Testis (tissue), 3 donors: ENCODE measurements around the gene EFR3B. TPM values are rescaled to one million over a fixed set of nuclear protein-coding genes. Genes with fewer than 3 reads are reported as not detected.

Experiments used
- DNase-seq: peaks from one replicate; pipeline ENCODE4 v3.0.0-alpha.2; 2019
- H3K27ac ChIP-seq, 2 donors: fragments of 200-600 bp; sonication (generic); one replicate each; pipeline ENCODE4 v1.5.1; 2019
- H3K27me3 ChIP-seq: fragments of 200-600 bp; sonication (generic); one replicate; pipeline ENCODE4 v1.5.1; 2019
- H3K36me3 ChIP-seq: fragments of 200-600 bp; sonication (generic); one replicate; pipeline ENCODE4 v1.5.1; 2017; ENCODE audit warnings: low read depth; ENCODE audit errors: missing control alignments
- H3K4me1 ChIP-seq: fragments of 200-600 bp; sonication (generic); one replicate; pipeline ENCODE4 v1.5.1; 2019
- H3K4me3 ChIP-seq, 2 donors: fragments of 200-600 bp; sonication (generic); one replicate each; pipeline ENCODE4 v1.5.1; 2017 to 2019
- H3K9me3 ChIP-seq: fragments of 200-600 bp; sonication (generic); one replicate; pipeline ENCODE4 v1.5.1; 2017
- POLR2A ChIP-seq: fragments of 450-650 bp; IDR thresholded peaks from one replicate; pipeline ENCODE4 v1.6.1; 2017; ENCODE audit warnings: antibody characterized with exemption, mild to moderate bottlenecking, moderate library complexity
- WGBS, 2 donors: methylation state at CpG; one replicate each; pipeline ENCODE4 v1.1.5; 2018; 5-methylcytosine and 5-hydroxymethylcytosine counted together
- intact Hi-C: fragments of 100-400 bp; cut with DNase I; formaldehyde crosslinking; loops from one replicate; pipeline ENCODE4 v1.15.1; 2023; ENCODE audit warnings: low total_unique reads
- polyA plus RNA-seq: library from polyadenylated mRNA; stranded (reverse); fragments of 350-450 nt; fragmentation: Illumina TruSeq; extraction: RNeasy Lipid Tissue Mini Kit (QIAGEN cat#74804); gene quantifications from one replicate; pipeline ENCODE4 v1.2.3, GENCODE V29; 2014; ENCODE audit warnings: low read depth, low replicate concordance; ENCODE audit not compliant: insufficient read depth
- total RNA-seq, 2 donors: library from RNA; depleted of rRNA; stranded (reverse); fragments of >200 nt; gene quantifications; one replicate each; pipeline ENCODE4 v1.2.3, GENCODE V29; 2016
- TF ChIP-seq, protein P1 (sequence below), 3 experiments: fragments of 450-650 bp in 2 of 3; fragments of 200-600 bp in 1 of 3; sonication (generic) in 1 of 3; IDR thresholded peaks; one replicate each; pipeline ENCODE4 v1.5.1; 2016 to 2019; ENCODE audit warnings: antibody characterized with exemption in 3 of 3, mild to moderate bottlenecking in 2 of 3, moderate library complexity in 1 of 3

The EFR3B gene
- total and polyA plus RNA-seq, 3 donors from 2014 or later: 3.0 to 3.7 (median 3.6) TPM

DNA sequence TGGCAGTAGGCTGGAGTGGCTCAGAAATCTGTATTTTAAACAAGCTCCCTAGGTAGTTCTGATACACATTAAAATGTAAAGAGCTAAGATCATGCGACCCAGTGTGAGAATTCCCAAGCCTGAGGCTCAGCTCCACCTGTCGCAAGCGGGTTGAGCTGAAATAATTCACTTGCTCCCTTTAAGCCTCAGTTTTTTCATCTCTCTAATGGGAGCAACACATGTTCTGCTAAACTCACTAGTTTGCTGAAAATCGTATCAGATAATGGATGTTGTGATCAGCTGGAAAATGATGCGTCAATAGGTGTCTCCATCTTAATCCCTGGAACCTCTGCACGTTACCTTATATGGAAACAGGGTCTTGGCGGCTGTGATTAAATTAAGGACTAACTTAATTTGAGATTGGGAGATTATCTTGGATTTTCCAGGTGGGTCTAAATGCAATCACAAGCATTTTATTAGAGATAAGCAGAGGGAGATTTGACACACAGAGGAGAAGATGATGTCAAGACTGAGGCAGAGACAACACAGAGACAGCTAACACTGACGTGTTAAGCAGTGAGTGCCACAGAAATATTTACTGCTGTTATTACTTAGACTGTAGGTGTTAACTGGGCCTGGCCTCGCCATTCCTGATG, 73.5 kb downstream of the EFR3B start:
- Histone ChIP-seq H3K9me3 (no peaks in the 10 kb centered on the region), H3K36me3 (no peaks in the 10 kb centered on the region), H3K4me3 (no peak overlapping the region), H3K27ac (no peak overlapping the region), H3K27me3 (no peaks in the 10 kb centered on the region), H3K4me1 (no peaks in the 10 kb centered on the region)
- intact Hi-C loops: no loop called here
- no peak for TF ChIP-seq POLR2A
- no peak for DNase-seq
- WGBS, 2 donors: 95 to 96% methylated on average over 9 of the region's 9 CpGs

DNA sequence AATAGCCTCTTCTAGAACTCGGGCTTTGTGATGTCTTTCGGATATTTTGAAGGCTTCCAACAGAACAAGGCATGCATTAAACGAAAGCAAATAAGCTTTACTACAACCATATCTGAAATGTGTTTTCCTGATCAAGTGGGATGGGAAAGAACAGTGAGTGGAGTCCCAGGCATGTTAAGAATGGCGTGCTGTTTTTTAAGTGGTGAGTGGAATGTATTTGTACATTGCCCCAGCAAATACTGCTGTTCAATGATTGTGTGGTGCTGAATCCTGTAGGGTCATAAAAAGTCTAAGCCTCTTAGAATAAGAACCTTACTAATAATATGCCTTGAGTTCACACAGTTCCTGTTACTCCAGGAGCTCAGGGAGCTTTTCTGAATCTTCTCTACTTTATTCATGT, 74.0 kb downstream of the EFR3B start:
- H3K27me3 ChIP-seq: no peaks in the 10 kb centered on the region
- intact Hi-C loops: no loop called here
- WGBS, 2 donors: 87 to 91% methylated on average over 4 of the region's 4 CpGs
- no peaks in the 10 kb centered on the region for H3K36me3 ChIP-seq
- H3K4me1 ChIP-seq: no peaks in the 10 kb centered on the region
- DNase-seq: no peak
- no peak overlapping the region for H3K27ac ChIP-seq
- H3K4me3 ChIP-seq: no peak overlapping the region
- no peak for TF ChIP-seq POLR2A
- TF ChIP-seq, protein P1, sequence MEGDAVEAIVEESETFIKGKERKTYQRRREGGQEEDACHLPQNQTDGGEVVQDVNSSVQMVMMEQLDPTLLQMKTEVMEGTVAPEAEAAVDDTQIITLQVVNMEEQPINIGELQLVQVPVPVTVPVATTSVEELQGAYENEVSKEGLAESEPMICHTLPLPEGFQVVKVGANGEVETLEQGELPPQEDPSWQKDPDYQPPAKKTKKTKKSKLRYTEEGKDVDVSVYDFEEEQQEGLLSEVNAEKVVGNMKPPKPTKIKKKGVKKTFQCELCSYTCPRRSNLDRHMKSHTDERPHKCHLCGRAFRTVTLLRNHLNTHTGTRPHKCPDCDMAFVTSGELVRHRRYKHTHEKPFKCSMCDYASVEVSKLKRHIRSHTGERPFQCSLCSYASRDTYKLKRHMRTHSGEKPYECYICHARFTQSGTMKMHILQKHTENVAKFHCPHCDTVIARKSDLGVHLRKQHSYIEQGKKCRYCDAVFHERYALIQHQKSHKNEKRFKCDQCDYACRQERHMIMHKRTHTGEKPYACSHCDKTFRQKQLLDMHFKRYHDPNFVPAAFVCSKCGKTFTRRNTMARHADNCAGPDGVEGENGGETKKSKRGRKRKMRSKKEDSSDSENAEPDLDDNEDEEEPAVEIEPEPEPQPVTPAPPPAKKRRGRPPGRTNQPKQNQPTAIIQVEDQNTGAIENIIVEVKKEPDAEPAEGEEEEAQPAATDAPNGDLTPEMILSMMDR (IDR thresholded peaks at IDR 0.05): no peak
- no peaks in the 10 kb centered on the region for H3K9me3 ChIP-seq

DNA sequence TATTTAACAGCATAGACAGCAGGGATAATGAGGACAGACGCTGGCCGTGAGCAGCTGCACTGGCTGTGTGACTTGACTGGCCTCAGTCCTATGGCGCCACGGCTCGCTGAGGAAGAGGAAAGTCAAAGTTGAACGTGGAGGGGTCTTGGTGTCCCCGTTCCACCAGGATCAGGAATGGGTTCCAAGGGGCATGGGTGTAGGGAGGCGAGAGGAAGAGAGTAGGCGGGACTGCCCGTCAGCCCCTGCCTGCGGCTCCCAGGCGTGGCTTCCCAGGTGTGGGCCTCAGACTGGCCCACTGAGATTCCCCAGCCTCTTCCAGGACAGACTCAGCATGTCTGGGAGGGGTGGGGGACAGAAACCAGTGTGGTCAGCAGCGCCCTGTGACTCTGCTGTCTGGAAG, 75.1 kb downstream of the EFR3B start:
- DNase-seq: no peak
- Histone ChIP-seq H3K27me3 (no peaks in the 10 kb centered on the region), H3K4me3 (no peak overlapping the region), H3K27ac (no peak overlapping the region), H3K36me3 (no peaks in the 10 kb centered on the region), H3K4me1 (no peaks in the 10 kb centered on the region), H3K9me3 (no peaks in the 10 kb centered on the region)
- intact Hi-C loops: no loop called here
- TF ChIP-seq, protein P1 (IDR thresholded peaks at IDR 0.05): no peak
- TF ChIP-seq POLR2A: no peak
- 84 to 92% methylated on average over 13 of the region's 13 CpGs for WGBS, 2 donors

DNA sequence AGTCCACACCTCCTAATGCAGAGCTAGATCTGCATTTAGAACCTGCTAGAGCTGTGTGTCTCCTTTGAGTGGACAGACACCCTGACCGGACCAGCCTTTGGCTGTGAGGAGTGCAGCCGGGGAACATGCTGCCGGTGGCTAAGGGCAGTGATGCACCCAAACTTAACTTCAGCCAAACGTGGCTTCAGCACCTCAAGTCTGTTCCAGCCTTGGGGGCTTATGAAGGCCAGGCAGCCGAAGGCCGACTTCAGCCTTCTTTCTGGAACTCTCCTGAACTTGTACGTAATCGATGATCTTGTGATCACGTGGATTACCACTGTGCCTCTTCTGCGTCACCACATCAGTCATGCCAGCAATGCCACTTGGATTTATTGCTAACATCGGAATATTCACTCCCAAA, 77.4 kb downstream of the EFR3B start:
- DNase-seq: no peak
- no peak overlapping the region for H3K27ac ChIP-seq
- TF ChIP-seq, protein P1 (IDR thresholded peaks at IDR 0.05): no peak
- TF ChIP-seq POLR2A: no peak
- WGBS, 2 donors: 92 to 95% methylated on average over 11 of the region's 11 CpGs
- H3K27me3 ChIP-seq: no peaks in the 10 kb centered on the region
- H3K36me3 ChIP-seq: no peaks in the 10 kb centered on the region
- H3K4me3 ChIP-seq: no peak overlapping the region
- no peaks in the 10 kb centered on the region for H3K9me3 ChIP-seq
- intact Hi-C loops: no loop called here
- H3K4me1 ChIP-seq: no peaks in the 10 kb centered on the region

DNA sequence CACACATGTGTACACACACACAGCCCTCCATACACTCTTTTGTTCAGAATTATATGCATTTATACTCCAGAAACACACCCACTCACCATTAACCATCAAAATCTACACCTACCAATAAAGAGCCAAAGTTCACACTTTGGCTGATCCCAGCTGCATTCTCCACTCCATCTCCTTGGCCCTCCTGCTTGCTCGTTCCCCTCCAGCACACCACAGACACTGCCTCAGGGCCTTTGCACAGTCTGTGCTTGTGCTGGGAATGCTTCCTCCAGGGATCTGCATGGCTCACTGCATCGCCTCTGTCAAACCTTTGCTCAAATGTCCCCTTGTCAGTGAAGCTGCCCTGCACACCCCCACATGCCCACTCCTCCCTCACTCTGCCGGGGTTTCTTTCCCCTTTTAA, 80.5 kb downstream of the EFR3B start:
- no peak for DNase-seq
- Histone ChIP-seq H3K36me3 (no peaks in the 10 kb centered on the region), H3K9me3 (no peaks in the 10 kb centered on the region), H3K27ac (no peak overlapping the region), H3K4me1 (no peaks in the 10 kb centered on the region), H3K27me3 (no peaks in the 10 kb centered on the region), H3K4me3 (no peak overlapping the region)
- 95 to 97% methylated on average over 3 of the region's 3 CpGs for WGBS, 2 donors
- no peak for TF ChIP-seq POLR2A
- TF ChIP-seq, protein P1 (IDR thresholded peaks at IDR 0.05): no peak
- intact Hi-C loops: loop anchor here (5.0 to 10.0 kb wide), 2 partner anchors 78 to 140 kb away; partner anchors contain the start of gene EFR3B
